HEK293 (cell line): ENCODE measurements around the gene AQP12A.

Experiments used
- CTCF ChIA-PET: fragments of 350-600 bp; formaldehyde crosslinking; extraction: SDS; loops from one replicate; lab custom pipeline; 2021; ENCODE audit warnings: antibody characterized with exemption; lab: Yijun Ruan, JAX
- POLR2A ChIA-PET: fragments of 300-600 bp; formaldehyde crosslinking; extraction: SDS; loops from one replicate; lab custom pipeline; 2020; ENCODE audit warnings: antibody characterized with exemption, inconsistent platforms; lab: Yijun Ruan, JAX
- H3K27ac ChIP-seq: fragments of 200-500 bp; sonication (Bioruptor generic); 2 replicates; pipeline ENCODE4 v1.5.1; 2014; ENCODE audit warnings: low read depth, low read length, control low read depth, inconsistent platforms; ENCODE audit errors: extremely low read depth
- H3K36me3 ChIP-seq, 2 experiments: fragments of 200-500 bp in 1 of 2; sonication (Bioruptor generic) in 1 of 2; 1 replicate in 1 of 2; 2 replicates in 1 of 2; pipeline ENCODE4 v1.5.1; 2014 to 2017; ENCODE audit warnings: inconsistent platforms in 2 of 2, low read length in 2 of 2; ENCODE audit not compliant: control insufficient read depth in 2 of 2, insufficient read depth in 1 of 2
- H3K4me1 ChIP-seq: fragments of 200-500 bp; sonication (Bioruptor generic); 2 replicates; pipeline ENCODE4 v1.5.1; 2014; ENCODE audit warnings: mild to moderate bottlenecking, low read length, inconsistent platforms; ENCODE audit not compliant: control insufficient read depth, insufficient read depth
- H3K4me3 ChIP-seq: 2 replicates; pipeline ENCODE4 v1.5.1; 2011; ENCODE audit warnings: low read depth, mild to moderate bottlenecking, control low read depth, low read length, moderate library complexity
- H3K9me3 ChIP-seq: fragments of 200-500 bp; sonication (Bioruptor generic); 2 replicates; pipeline ENCODE4 v1.5.1; 2014; ENCODE audit warnings: low read depth, low read length, inconsistent platforms; ENCODE audit not compliant: control insufficient read depth, insufficient read depth
- BCL11B ChIP-seq: fragments of 450-650 bp; formaldehyde crosslinking; IDR thresholded peaks from 2 replicates; pipeline ENCODE4 v1.5.1; 2016; ENCODE audit warnings: low read depth, missing biosample characterization, missing genetic modification characterization
- BCL6B ChIP-seq: fragments of 450-650 bp; formaldehyde crosslinking; IDR thresholded peaks from 2 replicates; pipeline ENCODE4 v1.5.1; 2017; ENCODE audit warnings: missing biosample characterization, missing genetic modification characterization
- GLIS1 ChIP-seq: fragments of 450-650 bp; formaldehyde crosslinking; IDR thresholded peaks from 2 replicates; pipeline ENCODE4 v1.5.1; 2016; ENCODE audit warnings: missing biosample characterization, missing genetic modification characterization
- PBX3 ChIP-seq: sonication (generic); formaldehyde crosslinking; IDR thresholded peaks from 2 replicates; pipeline ENCODE4 v1.8.1; 2022; ENCODE audit warnings: mild to moderate bottlenecking, moderate library complexity, missing genetic modification reagents
- ZBTB17 ChIP-seq: fragments of 450-650 bp; formaldehyde crosslinking; IDR thresholded peaks from 2 replicates; pipeline ENCODE4 v1.5.1; 2016; ENCODE audit warnings: missing biosample characterization, missing genetic modification characterization
- ZIC2 ChIP-seq: fragments of 450-650 bp; formaldehyde crosslinking; IDR thresholded peaks from 2 replicates; pipeline ENCODE4 v1.5.1; 2016; ENCODE audit warnings: missing biosample characterization, missing genetic modification characterization
- ZNF138 ChIP-seq: fragments of 450-650 bp; formaldehyde crosslinking; IDR thresholded peaks from 2 replicates; pipeline ENCODE4 v1.5.1; 2016; ENCODE audit warnings: missing biosample characterization, missing genetic modification characterization, borderline replicate concordance
- ZNF239 ChIP-seq: fragments of 450-650 bp; formaldehyde crosslinking; IDR thresholded peaks from 2 replicates; pipeline ENCODE4 v1.5.1; 2016; ENCODE audit warnings: missing biosample characterization, missing genetic modification characterization
- ZNF335 ChIP-seq: fragments of 450-650 bp; formaldehyde crosslinking; conservative IDR thresholded peaks from 2 replicates; pipeline ENCODE4 v1.5.1; 2016; ENCODE audit warnings: missing biosample characterization, missing genetic modification characterization
- ZNF366 ChIP-seq: fragments of 450-650 bp; formaldehyde crosslinking; conservative IDR thresholded peaks from 2 replicates; pipeline ENCODE4 v1.5.1; 2016; ENCODE audit warnings: missing biosample characterization, missing genetic modification characterization
- ZNF510 ChIP-seq: fragments of 450-650 bp; formaldehyde crosslinking; IDR thresholded peaks from 2 replicates; pipeline ENCODE4 v1.5.1; 2018; ENCODE audit warnings: mild to moderate bottlenecking, missing genetic modification characterization, missing biosample characterization; ENCODE audit not compliant: insufficient replicate concordance
- ZNF555 ChIP-seq: fragments of 450-650 bp; formaldehyde crosslinking; conservative IDR thresholded peaks from 2 replicates; pipeline ENCODE4 v1.5.1; 2017; ENCODE audit warnings: missing biosample characterization, mild to moderate bottlenecking, missing genetic modification characterization, inconsistent platforms
- ZNF561 ChIP-seq: fragments of 450-650 bp; IDR thresholded peaks from 2 replicates; pipeline ENCODE4 v1.5.1; 2018; ENCODE audit warnings: missing biosample characterization, missing genetic modification characterization, borderline replicate concordance
- ZNF585B ChIP-seq: fragments of 450-650 bp; formaldehyde crosslinking; IDR thresholded peaks from 2 replicates; pipeline ENCODE4 v1.5.1; 2016; ENCODE audit warnings: missing biosample characterization, missing genetic modification characterization
- ZNF621 ChIP-seq: fragments of 450-650 bp; formaldehyde crosslinking; IDR thresholded peaks from 2 replicates; pipeline ENCODE4 v1.5.1; 2017; ENCODE audit warnings: missing biosample characterization, missing genetic modification characterization
- ZNF660 ChIP-seq: fragments of 450-650 bp; IDR thresholded peaks from 2 replicates; pipeline ENCODE4 v1.5.1; 2018; ENCODE audit warnings: missing biosample characterization, mild to moderate bottlenecking, missing genetic modification characterization
- ZNF677 ChIP-seq: fragments of 450-650 bp; IDR thresholded peaks from 2 replicates; pipeline ENCODE4 v1.5.0; 2018; ENCODE audit warnings: missing biosample characterization, mild to moderate bottlenecking, missing genetic modification characterization, moderate library complexity
- ZNF777 ChIP-seq: fragments of 450-650 bp; formaldehyde crosslinking; IDR thresholded peaks from 2 replicates; pipeline ENCODE4 v1.5.1; 2017; ENCODE audit warnings: missing biosample characterization, missing genetic modification characterization, borderline replicate concordance
- TF ChIP-seq, protein P1 (sequence below): fragments of 450-650 bp; formaldehyde crosslinking; IDR thresholded peaks from 2 replicates; pipeline ENCODE4 v1.5.1; 2016; ENCODE audit warnings: missing biosample characterization, missing genetic modification characterization
- TF ChIP-seq, protein P2 (sequence below): fragments of 450-650 bp; formaldehyde crosslinking; IDR thresholded peaks from 2 replicates; pipeline ENCODE4 v1.5.1; 2016; ENCODE audit warnings: missing biosample characterization, missing genetic modification characterization
- TF ChIP-seq, protein P3 (sequence below): fragments of 450-650 bp; formaldehyde crosslinking; IDR thresholded peaks from 2 replicates; pipeline ENCODE4 v1.5.1; 2017; ENCODE audit warnings: missing biosample characterization, mild to moderate bottlenecking, missing genetic modification characterization, moderate library complexity
- TF ChIP-seq, protein P4 (sequence below): fragments of 450-650 bp; formaldehyde crosslinking; IDR thresholded peaks from 2 replicates; pipeline ENCODE4 v1.5.1; 2016; ENCODE audit warnings: missing biosample characterization, missing genetic modification characterization
- TF ChIP-seq, protein P5 (sequence below): fragments of 450-650 bp; formaldehyde crosslinking; IDR thresholded peaks from 2 replicates; pipeline ENCODE4 v1.5.1; 2016; ENCODE audit warnings: missing biosample characterization, missing genetic modification characterization

Gene AQP12A

GRCh38 chr2:240720686-240721595 is 29.3 kb downstream of the AQP12A start (continued):
- TF ChIP-seq, protein P1, sequence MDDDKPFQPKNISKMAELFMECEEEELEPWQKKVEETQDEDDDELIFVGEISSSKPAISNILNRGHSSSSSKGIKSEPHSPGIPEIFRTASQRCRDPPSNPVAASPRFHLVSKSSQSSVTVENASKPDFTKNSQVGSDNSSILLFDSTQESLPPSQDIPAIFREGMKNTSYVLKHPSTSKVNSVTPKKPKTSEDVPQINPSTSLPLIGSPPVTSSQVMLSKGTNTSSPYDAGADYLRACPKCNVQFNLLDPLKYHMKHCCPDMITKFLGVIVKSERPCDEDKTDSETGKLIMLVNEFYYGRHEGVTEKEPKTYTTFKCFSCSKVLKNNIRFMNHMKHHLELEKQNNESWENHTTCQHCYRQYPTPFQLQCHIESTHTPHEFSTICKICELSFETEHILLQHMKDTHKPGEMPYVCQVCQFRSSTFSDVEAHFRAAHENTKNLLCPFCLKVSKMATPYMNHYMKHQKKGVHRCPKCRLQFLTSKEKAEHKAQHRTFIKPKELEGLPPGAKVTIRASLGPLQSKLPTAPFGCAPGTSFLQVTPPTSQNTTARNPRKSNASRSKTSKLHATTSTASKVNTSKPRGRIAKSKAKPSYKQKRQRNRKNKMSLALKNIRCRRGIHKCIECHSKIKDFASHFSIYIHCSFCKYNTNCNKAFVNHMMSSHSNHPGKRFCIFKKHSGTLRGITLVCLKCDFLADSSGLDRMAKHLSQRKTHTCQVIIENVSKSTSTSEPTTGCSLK (tag by site-specific recombination): no peak
- no peak for TF ChIP-seq ZNF585B (tag by site-specific recombination)
- no peak for TF ChIP-seq ZNF138
- TF ChIP-seq, protein P2, sequence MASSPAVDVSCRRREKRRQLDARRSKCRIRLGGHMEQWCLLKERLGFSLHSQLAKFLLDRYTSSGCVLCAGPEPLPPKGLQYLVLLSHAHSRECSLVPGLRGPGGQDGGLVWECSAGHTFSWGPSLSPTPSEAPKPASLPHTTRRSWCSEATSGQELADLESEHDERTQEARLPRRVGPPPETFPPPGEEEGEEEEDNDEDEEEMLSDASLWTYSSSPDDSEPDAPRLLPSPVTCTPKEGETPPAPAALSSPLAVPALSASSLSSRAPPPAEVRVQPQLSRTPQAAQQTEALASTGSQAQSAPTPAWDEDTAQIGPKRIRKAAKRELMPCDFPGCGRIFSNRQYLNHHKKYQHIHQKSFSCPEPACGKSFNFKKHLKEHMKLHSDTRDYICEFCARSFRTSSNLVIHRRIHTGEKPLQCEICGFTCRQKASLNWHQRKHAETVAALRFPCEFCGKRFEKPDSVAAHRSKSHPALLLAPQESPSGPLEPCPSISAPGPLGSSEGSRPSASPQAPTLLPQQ (tag by site-specific recombination): no peak
- no peak for TF ChIP-seq ZNF777
- TF ChIP-seq ZNF366 (tag by site-specific recombination): no peak
- no peak for TF ChIP-seq ZIC2 (tag by site-specific recombination)

- peaks cover 0 to 26% of the 10 kb centered on the region in 2 experiments; a peak in 1 of 3 replicates for H3K36me3 ChIP-seq
- H3K4me1 ChIP-seq: no peaks in the 10 kb centered on the region
Observed at GRCh38 chr2:240721596-240722180, 30.0 kb downstream of the AQP12A start.

GRCh38 chr2:240722376-240722775 is 30.7 kb downstream of the AQP12A start:
- ChIA-PET POLR2A (no interaction called here), CTCF (no interaction called here)
- no peaks in the 10 kb centered on the region for H3K4me1 ChIP-seq
- H3K36me3 ChIP-seq: peaks cover 0 to 29% of the 10 kb centered on the region in 2 experiments; a peak in 1 of 3 replicates
- no peak overlapping the region for H3K4me3 ChIP-seq
- no peaks in the 10 kb centered on the region for H3K9me3 ChIP-seq
- H3K27ac ChIP-seq: no peak overlapping the region
- TF ChIP-seq ZNF660 (tag by site-specific recombination) (no peak), ZNF555 (tag by site-specific recombination) (no peak), PBX3 (CRISPR knock-in tag) (no peak), BCL11B (tag by site-specific recombination) (no peak)
- TF ChIP-seq, protein P3, sequence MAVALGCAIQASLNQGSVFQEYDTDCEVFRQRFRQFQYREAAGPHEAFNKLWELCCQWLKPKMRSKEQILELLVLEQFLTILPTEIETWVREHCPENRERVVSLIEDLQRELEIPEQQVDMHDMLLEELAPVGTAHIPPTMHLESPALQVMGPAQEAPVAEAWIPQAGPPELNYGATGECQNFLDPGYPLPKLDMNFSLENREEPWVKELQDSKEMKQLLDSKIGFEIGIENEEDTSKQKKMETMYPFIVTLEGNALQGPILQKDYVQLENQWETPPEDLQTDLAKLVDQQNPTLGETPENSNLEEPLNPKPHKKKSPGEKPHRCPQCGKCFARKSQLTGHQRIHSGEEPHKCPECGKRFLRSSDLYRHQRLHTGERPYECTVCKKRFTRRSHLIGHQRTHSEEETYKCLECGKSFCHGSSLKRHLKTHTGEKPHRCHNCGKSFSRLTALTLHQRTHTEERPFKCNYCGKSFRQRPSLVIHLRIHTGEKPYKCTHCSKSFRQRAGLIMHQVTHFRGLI (tag by site-specific recombination): no peak
- TF ChIP-seq, protein P4, sequence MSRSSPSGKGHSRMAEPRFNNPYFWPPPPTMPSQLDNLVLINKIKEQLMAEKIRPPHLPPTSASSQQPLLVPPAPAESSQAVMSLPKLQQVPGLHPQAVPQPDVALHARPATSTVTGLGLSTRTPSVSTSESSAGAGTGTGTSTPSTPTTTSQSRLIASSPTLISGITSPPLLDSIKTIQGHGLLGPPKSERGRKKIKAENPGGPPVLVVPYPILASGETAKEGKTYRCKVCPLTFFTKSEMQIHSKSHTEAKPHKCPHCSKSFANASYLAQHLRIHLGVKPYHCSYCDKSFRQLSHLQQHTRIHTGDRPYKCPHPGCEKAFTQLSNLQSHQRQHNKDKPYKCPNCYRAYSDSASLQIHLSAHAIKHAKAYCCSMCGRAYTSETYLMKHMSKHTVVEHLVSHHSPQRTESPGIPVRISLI (tag by site-specific recombination): no peak
- TF ChIP-seq, protein P5, sequence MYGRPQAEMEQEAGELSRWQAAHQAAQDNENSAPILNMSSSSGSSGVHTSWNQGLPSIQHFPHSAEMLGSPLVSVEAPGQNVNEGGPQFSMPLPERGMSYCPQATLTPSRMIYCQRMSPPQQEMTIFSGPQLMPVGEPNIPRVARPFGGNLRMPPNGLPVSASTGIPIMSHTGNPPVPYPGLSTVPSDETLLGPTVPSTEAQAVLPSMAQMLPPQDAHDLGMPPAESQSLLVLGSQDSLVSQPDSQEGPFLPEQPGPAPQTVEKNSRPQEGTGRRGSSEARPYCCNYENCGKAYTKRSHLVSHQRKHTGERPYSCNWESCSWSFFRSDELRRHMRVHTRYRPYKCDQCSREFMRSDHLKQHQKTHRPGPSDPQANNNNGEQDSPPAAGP: no peak

More at GRCh38 chr2:240721596-240722180, 30.0 kb downstream of the AQP12A start:
- POLR2A ChIA-PET: no interaction called here
- H3K27ac ChIP-seq: no peak overlapping the region
- no peak overlapping the region for H3K4me3 ChIP-seq
- no peaks in the 10 kb centered on the region for H3K9me3 ChIP-seq
- CTCF ChIA-PET: no interaction called here
- TF ChIP-seq ZNF335 (no peak), GLIS1 (tag by site-specific recombination) (no peak), ZNF677 (tag by site-specific recombination) (no peak), BCL6B (no peak), ZNF561 (tag by site-specific recombination) (no peak), ZBTB17 (tag by site-specific recombination) (no peak), ZNF239 (tag by site-specific recombination) (no peak), ZNF621 (tag by site-specific recombination) (no peak), ZNF510 (no peak)
- TF ChIP-seq, all 188 proteins: peak for 0
